RPMI8226 (cell line): Measurements from ENCODE around the gene RPL4.
"Not testable (repeated sequence)": the region's sequence is repeated elsewhere in the genome, so short reads cannot be mapped to it uniquely, and the experiment has no call there.

Experiments used
- DNase-seq: peaks from one replicate; pipeline ENCODE4 v3.0.0-alpha.2; 2015

RPL4 gene

DNA sequence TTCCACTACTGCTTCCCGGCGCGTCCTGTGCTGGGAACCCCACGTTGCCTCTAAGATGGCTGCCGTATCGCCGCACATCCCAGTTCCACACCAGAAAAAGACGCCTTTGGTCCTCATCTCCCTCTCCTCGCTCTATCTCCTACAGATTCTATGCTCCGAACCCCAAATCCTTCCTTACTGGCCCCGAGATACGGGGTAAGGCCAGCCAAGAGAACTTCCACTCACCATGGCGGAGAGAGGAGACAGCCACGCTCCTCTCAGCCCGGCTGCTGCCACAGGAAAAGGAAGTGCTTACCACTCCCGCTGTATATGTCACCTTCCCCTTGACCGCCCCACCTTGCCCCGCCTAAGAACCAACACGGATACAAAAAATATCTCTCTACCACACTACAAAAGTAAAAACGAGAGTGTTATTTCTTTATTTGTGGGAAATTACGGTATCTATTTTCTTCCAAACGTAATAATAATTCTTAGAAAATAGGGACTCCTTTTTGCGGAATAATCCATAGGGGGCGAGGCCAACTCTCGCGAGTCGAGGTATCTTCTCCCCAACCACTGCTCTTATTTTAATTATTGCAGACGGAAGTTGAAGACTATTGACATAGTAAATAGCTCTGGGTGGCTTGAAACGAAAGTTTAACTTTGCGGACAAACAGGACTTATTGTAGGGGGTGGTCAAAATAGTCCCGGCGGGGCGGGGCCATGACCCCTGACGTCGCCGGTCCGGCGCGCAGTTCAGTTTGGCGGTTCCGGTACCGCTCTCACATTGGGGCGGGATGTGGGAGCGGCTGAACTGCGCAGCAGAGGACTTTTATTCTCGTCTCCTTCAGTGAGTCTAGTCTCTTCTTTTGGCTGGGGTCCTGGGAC, at the start of gene RPL4, which contains the start of gene ZWILCH:
Gene RPL4, minus strand, starts transcription at position 293 of the 867 bp plus-strand sequence. Its CDS starts 65 bp downstream, at position 228.
Gene ZWILCH, plus strand, starts transcription at position 764 of the 867 bp plus-strand sequence. Its CDS starts 13 bp downstream, at position 777.
- peak; percentile 89 for DNase-seq

- no peak for DNase-seq
Observed at GRCh38 chr15:66545255-66545654, 40.6 kb upstream of the RPL4 start.

DNA sequence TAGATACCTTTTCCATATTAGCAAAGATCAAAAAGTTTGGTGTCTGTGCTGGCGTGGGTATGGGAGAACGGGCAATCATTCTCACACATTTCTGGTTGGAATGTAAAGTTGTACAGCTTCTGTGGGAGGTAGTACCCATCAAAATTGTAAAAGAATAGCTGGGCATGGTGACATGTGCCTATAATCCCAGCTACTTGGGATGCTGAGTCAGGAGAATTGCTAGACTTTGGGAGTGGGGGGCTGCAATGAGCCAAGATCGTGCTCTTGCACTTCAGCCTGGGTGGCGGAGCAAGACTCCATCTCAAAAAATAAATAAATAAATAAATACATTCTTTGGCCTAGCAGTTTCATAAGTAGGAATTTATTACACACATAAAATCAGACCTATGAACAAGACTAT, 38.2 kb upstream of the RPL4 start:
- no peak for DNase-seq

- no peak for DNase-seq
Observed at GRCh38 chr15:66535056-66535455, 30.4 kb upstream of the RPL4 start.

- no peak for DNase-seq
Observed at GRCh38 chr15:66524838-66525237, 20.2 kb upstream of the RPL4 start.

- no peak for DNase-seq
Observed at GRCh38 chr15:66523926-66524325, 19.3 kb upstream of the RPL4 start.

- DNase-seq = no peak
Observed at GRCh38 chr15:66515901-66516322, 11.3 kb upstream of the RPL4 start.

DNA sequence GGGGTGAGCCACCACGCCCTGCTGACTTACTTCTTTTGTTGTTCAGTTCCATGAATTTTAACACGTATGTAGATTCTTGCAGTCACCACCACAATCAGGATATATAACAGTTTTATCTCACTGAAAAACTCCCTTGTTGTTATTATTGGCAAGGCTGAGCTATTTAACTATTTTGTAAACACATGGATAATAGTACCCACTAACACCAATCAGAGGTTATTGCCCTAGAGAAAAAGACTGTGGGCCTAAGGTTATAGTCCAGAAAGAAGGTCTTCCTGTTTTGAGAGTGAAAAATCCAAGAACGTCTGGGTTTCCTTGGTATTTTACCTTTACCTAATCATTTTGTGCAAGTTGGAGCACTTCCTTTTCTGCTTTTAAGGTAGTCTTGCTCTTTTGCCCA, 9.9 kb upstream of the RPL4 start:
- no peak for DNase-seq

GRCh38 chr15:66508293-66508883, 3.7 kb upstream of the RPL4 start:
- no peak for DNase-seq

GRCh38 chr15:66505818-66506217, 1.2 kb upstream of the RPL4 start:
- DNase-seq = no peak

DNA sequence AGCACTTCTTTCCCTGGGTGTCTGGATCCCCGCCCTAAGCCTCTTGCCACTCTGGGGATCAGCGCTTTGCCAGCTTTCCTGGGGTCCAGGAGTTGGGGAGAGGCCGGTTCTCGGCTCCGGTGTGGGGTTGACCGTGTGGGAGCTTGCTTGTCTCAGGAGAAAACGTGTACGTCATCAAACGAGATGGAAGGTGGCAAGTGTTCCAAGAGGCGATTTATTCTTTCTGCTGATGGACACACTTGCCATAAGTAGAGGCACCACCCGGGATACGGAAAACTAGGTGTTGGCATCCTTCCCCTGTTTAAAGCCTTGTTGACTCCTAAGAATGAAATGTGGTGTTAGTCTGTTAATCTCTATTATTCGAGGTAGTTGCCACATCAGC, 766 bp upstream of the RPL4 start:
- no peak for DNase-seq

DNA sequence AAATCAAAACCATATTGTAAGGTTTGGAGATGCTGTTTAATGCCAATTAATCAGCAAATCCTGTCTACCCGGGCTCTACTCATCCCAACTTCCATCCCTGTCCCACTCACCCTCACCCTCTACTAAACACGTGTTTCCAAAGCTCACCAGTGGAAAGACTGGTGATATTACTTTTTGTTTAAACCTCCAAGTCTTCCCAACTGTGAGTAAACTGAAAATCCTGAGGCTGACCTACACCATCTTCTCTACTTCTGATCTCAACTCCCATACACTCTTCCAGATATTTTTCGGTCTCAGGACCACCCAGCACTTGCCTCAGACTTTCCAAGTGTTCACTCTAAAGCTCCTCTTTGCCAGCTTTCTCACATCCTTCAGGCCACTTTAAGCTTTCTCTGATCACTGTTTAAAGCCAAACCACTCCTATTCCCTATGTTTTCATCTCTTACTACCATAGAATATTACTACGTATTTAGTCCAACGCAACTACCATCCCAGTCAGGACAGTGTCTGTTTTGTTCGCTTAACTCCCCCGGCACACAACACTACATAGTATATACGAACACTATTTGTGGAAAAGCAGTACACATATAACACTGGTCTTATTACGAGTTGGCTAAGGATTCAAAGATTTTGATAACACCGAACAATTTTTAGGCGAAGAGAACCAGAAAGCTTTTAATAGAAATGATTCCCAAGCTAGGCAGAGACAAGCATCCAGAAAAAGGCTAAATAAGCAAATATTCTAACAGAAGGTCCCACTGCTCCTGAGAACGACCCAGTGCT, 684 bp downstream of the RPL4 start:
- DNase-seq = no peak

GRCh38 chr15:66503041-66503648, 1.5 kb downstream of the RPL4 start:
- DNase-seq = not testable (repeated sequence)

- DNase-seq = no peak
Observed at GRCh38 chr15:66502491-66502890, 2.2 kb downstream of the RPL4 start.

DNA sequence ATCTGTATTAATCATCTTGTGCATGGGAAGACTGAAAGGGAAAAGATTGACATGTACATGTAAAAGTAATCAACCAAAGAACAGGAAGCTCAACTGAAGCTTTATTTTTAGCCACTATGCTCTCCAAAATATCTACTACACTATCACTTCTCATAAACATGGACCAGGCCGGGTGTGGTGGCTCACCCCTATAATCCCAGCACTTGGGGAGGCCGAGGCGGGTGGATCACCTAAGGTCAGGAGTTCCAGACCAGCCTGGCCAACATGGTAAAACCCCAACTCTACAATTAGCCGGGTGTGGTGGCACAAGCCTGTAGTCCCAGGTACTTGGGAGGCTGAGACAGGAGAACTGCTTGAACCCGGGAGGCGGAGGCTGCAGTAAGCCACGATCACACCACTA, 4.3 kb downstream of the RPL4 start:
- not testable (repeated sequence) for DNase-seq

DNA sequence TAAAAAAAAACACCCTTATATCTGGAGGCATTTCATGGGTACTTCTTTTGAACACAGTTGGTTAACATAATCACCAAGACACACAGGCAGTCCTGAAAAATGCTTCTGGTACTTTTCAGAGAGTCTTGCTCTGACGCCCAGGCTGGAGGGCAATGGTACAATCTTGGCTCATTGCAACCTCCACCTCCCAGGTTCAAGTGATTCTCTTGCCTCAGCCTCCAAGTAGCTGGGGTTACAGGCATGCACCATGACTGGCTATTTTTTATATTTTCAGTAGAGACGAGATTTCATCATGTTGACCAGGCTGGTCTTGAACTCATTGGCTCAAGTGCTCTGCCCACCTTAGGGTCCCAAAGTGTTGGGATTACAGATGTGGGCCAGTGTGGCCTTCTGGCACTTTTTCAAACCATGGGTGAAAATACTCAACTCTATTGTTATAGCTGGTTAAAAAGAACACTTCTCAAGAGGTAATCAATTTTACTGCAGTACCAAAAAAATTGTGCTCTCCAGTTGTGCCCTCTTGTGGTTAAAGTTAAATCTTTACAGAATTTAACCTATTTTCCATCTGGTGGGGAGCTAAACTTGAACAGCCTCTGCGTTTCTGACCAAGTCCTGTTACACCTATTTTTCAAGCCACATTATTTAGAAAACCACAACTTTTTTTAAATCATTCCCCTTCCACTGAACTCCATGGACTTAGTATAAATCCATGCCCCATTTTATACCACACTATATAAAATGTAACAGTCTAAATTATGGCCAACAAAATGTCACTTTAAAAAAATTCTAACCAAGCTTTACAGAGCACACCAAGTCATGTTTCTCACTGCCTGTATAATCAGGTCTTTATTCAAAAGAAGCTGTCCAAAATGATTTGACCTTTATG, 5.9 kb downstream of the RPL4 start:
- peak; percentile 46 for DNase-seq

- DNase-seq = peak; percentile 100
Observed at GRCh38 chr15:66497502-66498455, 6.9 kb downstream of the RPL4 start, which contains the start of gene SNAPC5. SNAPC5 (minus strand) TSS chr15:66497762; CDS start chr15:66497731, 31 bp downstream.

GRCh38 chr15:66496951-66497501, 7.6 kb downstream of the RPL4 start:
- peak; percentile 24 for DNase-seq

DNA sequence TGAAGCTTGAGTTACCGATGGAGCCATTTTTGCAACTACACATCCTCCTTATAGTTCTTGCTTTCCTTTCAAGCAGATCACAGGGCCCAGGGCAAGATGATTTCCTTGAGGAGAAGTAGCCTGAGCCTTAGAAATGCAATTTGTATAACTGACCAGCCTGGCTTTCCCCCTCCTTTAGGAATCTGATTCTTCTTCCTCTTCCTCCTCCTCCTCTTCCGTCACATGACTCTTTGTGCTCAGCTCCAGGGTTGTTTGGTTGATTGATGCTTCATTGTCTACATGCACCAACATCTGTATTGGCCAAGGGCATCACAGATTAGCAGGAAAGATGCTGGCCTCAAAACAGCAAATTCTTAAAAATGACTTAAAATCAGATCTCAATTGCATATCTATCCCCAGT, 10.4 kb downstream of the RPL4 start:
- DNase-seq = no peak

DNA sequence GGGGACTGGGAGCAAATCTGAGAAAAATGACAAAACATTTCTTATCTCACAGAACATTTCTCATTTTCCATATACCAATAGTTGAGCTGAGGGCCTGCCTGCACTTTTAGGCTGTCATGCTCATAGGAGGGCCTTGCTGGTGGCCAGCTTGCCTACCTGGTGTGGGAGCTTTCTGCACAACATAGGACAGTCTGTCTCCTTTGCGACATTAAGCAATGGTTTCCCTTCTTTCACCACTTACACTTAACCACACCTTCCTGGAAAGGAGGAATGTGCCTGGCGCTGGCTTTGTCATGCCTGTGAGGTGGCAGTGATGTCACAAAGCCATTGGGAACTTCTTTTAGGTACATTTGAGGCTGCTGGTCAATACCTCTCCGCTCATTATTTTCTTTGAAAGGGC, 12.8 kb downstream of the RPL4 start:
- DNase-seq = no peak
